Pancreas (tissue), 10 donors: ENCODE measurements around the gene WWOX. TPM values are rescaled to one million over a fixed set of nuclear protein-coding genes. Genes with fewer than 3 reads are reported as not detected.

ENCODE experiments used
- ATAC-seq, 4 donors: fragments of 200-7000 bp; cut with Tn5 transposase; one replicate each; pipeline versions ENCODE4 v1.8.0 to v1.9.1; 2020; ENCODE audit warnings: mild to moderate bottlenecking in 4 of 4, moderate library complexity in 4 of 4
- DNase-seq, 6 donors: peaks; one replicate each; pipeline ENCODE4 v3.0.0-alpha.2; 2020
- FAIRE-seq: peaks from 2 replicates; lab custom pipeline; 2012; peaks lifted over from hg19 to GRCh38; lab: Jason Lieb, UNC
- H3K27ac ChIP-seq, 4 donors: fragments of 200-600 bp; sonication (generic); 1 replicate in 3 of 4; 2 replicates in 1 of 4; pipeline versions ENCODE4 v1.5.0 to v1.8.0; 2020
- H3K27me3 ChIP-seq, 4 donors: fragments of 200-600 bp; one replicate each; pipeline ENCODE4 v1.8.0; 2021
- H3K36me3 ChIP-seq, 3 donors: fragments of 200-600 bp; sonication (generic) in 1 of 3; one replicate each; pipeline versions ENCODE4 v1.5.0 to v1.8.0; 2020 to 2021
- H3K4me1 ChIP-seq, 3 donors: fragments of 200-600 bp; one replicate each; pipeline ENCODE4 v1.8.0; 2021
- H3K4me3 ChIP-seq, 4 donors: fragments of 200-600 bp; sonication (generic) in 2 of 4; one replicate each; pipeline versions ENCODE4 v1.5.0 to v1.8.0; 2020 to 2021
- H3K9me3 ChIP-seq, 4 donors: fragments of 200-600 bp; one replicate each; pipeline ENCODE4 v1.8.0; 2021
- CTCF ChIP-seq, 4 donors: fragments of 200-600 bp; sonication (generic) in 3 of 4; IDR thresholded peaks; one replicate each; pipeline versions ENCODE4 v1.5.0 to v1.8.0; 2021; ENCODE audit warnings: antibody characterized with exemption in 4 of 4
- WGBS, 2 donors: extraction: QIAGEN DNeasy Blood & Tissue Kit; methylation state at CpG; one replicate each; pipeline ENCODE4 v1.1.7; 2013; 5-methylcytosine and 5-hydroxymethylcytosine counted together
- intact Hi-C, 3 donors: fragments of 100-400 bp; cut with DNase I; formaldehyde crosslinking; loops; one replicate each; pipeline versions ENCODE4 v1.11.1 to v1.14.2; 2022
- polyA plus RNA-seq, 2 donors: library from polyadenylated mRNA; stranded (reverse); fragments of 200-250 nt; gene quantifications; one replicate each; pipeline ENCODE4 v1.2.3, GENCODE V29; 2013
- total RNA-seq, 6 donors: library from RNA; stranded (reverse); fragmentation: NEBNext Ultra II Directional in 4 of 6; extraction: Animal tissue kit (Norgen Biotek cat#: 25700) in 4 of 6; gene quantifications; one replicate each; pipeline versions ENCODE4 v1.2.1 to v1.2.4, GENCODE V29; 2021 to 2023
- donor health status: healthy with polysubstance abuse.
- donor health status: DM: no; HTN: no; CAD: no; lungs with moderate emphysema.
- donor health status: DM: no; HTN: no; CAD: no.
- donor health status: control.
- donor health status: control.
- donor health status: Bipolar disorder and iron deficiency.
- donor health status: DM: yes; HTN: yes; CAD: no.
- donor health status: DM: no; HTN: no; CAD: no.
- donor health status: DM: no; HTN: no; CAD: no.
- donor health status: DM: yes; HTN: yes; CAD: no.

The WWOX gene
- total and polyA plus RNA-seq, 8 donors: 6.8 to 14.4 (median 10.8) TPM

GRCh38 chr16:78706637-78707036 lies 607.2 kb downstream of the WWOX start:
- Histone ChIP-seq H3K27me3 (no peaks in the 10 kb centered on the region), H3K9me3 (no peaks in the 10 kb centered on the region), H3K36me3 (no peaks in the 10 kb centered on the region), H3K4me1 (no peaks in the 10 kb centered on the region), H3K27ac (no peak overlapping the region), H3K4me3 (no peak overlapping the region)
- intact Hi-C loops: no loop called here
- WGBS, 2 donors: 75 to 85% methylated on average over 6 of the region's 6 CpGs
- no peak for TF ChIP-seq CTCF (IDR thresholded peaks at IDR 0.05)
- ATAC-seq (no peak), DNase-seq (no peak), FAIRE-seq (no peak)

- Histone ChIP-seq H3K4me1 (no peaks in the 10 kb centered on the region), H3K36me3 (no peaks in the 10 kb centered on the region), H3K4me3 (no peak overlapping the region), H3K27me3 (no peaks in the 10 kb centered on the region), H3K27ac (no peak overlapping the region), H3K9me3 (no peaks in the 10 kb centered on the region)
- WGBS, 2 donors: 91 to 92% methylated on average over 15 of the region's 15 CpGs
- ATAC-seq (no peak), FAIRE-seq (no peak), DNase-seq (no peak)
- no peak for TF ChIP-seq CTCF (IDR thresholded peaks at IDR 0.05)
- intact Hi-C loops: no loop called here
Observed at GRCh38 chr16:78709137-78709884, 609.9 kb downstream of the WWOX start.

- no peak for TF ChIP-seq CTCF (IDR thresholded peaks at IDR 0.05)
- Histone ChIP-seq H3K9me3 (no peaks in the 10 kb centered on the region), H3K4me1 (no peaks in the 10 kb centered on the region), H3K27me3 (no peaks in the 10 kb centered on the region), H3K27ac (no peak overlapping the region), H3K36me3 (no peaks in the 10 kb centered on the region), H3K4me3 (no peak overlapping the region)
- WGBS, 2 donors: 67 to 69% methylated on average over 3 of the region's 3 CpGs
- FAIRE-seq (no peak), DNase-seq (no peak), ATAC-seq (no peak)
- intact Hi-C loops: no loop called here
Observed at GRCh38 chr16:78715106-78715505, 615.7 kb downstream of the WWOX start.

- Histone ChIP-seq H3K4me1 (no peaks in the 10 kb centered on the region), H3K36me3 (no peaks in the 10 kb centered on the region), H3K4me3 (no peak overlapping the region), H3K27ac (no peak overlapping the region), H3K9me3 (no peaks in the 10 kb centered on the region), H3K27me3 (no peaks in the 10 kb centered on the region)
- TF ChIP-seq CTCF (IDR thresholded peaks at IDR 0.05): no peak
- ATAC-seq (no peak), FAIRE-seq (no peak), DNase-seq (no peak)
- 88 to 90% methylated on average over 4 of the region's 4 CpGs for WGBS, 2 donors
- intact Hi-C loops: no loop called here
Observed at GRCh38 chr16:78715673-78716072, 616.2 kb downstream of the WWOX start.

- ATAC-seq (no peak), DNase-seq (no peak)
- no peaks in the 10 kb centered on the region for H3K9me3 ChIP-seq
Observed at GRCh38 chr16:78718141-78718540, 618.7 kb downstream of the WWOX start.

More at GRCh38 chr16:78718141-78718540, 618.7 kb downstream of the WWOX start:
- Histone ChIP-seq H3K27ac (no peak overlapping the region), H3K4me3 (no peak overlapping the region), H3K36me3 (no peaks in the 10 kb centered on the region), H3K27me3 (no peaks in the 10 kb centered on the region), H3K4me1 (no peaks in the 10 kb centered on the region)
- TF ChIP-seq CTCF (IDR thresholded peaks at IDR 0.05): no peak
- intact Hi-C loops: no loop called here
- WGBS, 2 donors: 58 to 71% methylated on average over 2 of the region's 2 CpGs
- no peak for FAIRE-seq
